HG03097 (cell line): ENCODE measurements around the gene SCAMP4.
A peak's percentile ranks its signal among the peaks of the same experiment; 100 is the strongest.

Source experiments
- ATAC-seq: cut with Tn5 transposase; IDR thresholded peaks from one replicate; pipeline ENCODE4 v1.9.1; 2021; ENCODE audit not compliant: unreplicated experiment, low FRiP score

The SCAMP4 gene

DNA sequence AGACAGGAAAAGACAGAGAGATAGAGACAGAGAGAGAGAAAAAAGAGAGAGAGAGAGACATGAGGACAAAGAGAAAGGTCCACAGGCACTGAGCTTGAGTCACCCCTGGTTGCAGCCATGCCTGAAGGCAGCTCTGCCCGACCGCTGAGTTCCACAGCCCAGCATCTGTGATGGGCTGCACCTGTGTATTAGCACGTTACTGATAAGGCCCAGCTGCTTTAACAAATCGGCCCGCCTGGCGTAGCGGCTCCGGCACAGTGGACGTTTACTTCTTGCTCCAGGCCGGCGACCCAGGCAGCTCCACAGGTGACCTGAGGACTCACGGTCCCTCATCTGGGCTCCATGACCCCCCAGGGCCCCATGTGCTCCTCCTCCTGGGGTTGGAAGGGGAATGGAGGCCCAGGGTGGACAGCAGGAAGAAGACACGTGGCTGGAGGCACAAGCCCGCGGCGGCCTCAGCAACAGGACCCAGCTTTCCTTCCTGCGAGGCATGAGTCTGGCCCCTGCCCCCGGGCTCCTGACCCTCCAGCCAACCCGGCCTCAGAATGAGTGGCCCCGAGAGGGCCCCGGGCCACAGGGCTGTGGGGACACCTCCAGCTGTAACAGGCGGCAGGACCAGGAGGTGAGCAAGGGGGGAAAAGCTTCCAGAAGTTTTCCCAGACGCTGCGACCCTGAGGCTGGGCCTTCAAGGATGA lies 31.9 kb downstream of the SCAMP4 start:
- no peak for ATAC-seq

DNA sequence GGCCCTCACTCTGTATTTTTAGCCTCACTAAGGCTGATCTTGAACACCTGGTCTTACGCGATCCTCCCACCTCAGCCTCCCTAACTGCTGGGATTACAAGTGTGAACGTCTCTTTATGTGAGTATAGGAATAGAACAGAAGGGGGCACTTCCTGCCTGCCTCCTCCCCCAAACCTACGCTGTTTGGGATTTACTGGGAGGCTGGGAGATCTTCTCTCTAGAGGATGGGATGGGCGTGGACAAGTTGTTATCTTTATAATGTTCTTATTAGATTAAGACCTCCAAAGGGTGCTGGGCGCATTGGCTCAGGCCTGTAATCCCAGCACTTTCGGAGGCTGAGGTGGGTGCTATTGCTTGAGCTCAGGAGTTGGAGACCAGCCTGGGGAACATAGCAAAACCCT lies 32.9 kb downstream of the SCAMP4 start:
- no peak for ATAC-seq

DNA sequence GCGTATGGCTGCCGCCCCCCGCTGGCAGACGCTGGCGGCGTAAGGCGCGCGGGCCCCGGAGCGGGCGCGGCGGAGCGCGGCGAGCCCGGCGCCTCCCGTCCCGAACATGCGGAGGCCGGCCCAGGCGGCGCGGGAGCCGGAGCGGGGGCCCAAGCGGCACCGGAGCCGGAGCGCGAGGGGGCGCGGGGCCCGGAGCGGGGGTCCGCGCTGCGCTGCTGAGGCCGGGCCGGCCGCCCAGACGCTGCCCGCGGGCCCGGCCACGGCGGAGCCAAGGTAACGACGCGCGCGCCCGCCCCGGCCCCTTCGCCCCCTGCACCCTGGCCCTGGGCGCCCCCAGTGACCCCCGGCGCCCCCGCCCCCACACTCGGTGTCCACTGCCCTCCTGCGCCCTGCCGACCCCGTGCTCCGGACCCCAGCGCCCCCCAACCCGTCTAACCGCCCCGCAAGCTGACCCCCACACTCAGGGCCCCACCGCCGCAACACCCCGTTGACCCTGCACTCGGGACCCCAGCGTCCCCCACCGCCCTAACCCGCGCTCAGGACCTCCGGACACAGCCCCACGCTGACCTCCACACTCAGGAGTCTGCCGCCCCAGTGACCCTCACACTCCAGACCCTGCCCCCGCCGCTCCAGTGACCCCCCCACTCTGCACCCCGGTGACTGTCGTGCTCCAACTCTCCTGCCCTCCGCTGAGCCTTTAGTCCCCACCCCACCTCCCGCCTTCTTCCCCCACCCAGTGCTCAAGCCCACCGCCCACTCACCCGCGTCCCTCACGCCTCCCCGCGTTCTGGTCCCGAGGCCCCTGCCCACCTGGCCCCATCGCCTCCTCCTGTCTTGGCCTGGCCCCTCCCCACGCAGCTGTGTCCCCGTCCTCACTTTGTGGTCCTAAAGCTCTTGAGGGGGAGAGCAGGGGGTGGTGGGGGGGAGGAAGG lies 36.2 kb downstream of the SCAMP4 start, which contains the start of gene CSNK1G2:
Gene CSNK1G2 (plus strand): TSS at position 27 of the 932 bp plus-strand sequence. CDS start 28,601 bp downstream, outside the sequence.
- peak; percentile 54 for ATAC-seq

DNA sequence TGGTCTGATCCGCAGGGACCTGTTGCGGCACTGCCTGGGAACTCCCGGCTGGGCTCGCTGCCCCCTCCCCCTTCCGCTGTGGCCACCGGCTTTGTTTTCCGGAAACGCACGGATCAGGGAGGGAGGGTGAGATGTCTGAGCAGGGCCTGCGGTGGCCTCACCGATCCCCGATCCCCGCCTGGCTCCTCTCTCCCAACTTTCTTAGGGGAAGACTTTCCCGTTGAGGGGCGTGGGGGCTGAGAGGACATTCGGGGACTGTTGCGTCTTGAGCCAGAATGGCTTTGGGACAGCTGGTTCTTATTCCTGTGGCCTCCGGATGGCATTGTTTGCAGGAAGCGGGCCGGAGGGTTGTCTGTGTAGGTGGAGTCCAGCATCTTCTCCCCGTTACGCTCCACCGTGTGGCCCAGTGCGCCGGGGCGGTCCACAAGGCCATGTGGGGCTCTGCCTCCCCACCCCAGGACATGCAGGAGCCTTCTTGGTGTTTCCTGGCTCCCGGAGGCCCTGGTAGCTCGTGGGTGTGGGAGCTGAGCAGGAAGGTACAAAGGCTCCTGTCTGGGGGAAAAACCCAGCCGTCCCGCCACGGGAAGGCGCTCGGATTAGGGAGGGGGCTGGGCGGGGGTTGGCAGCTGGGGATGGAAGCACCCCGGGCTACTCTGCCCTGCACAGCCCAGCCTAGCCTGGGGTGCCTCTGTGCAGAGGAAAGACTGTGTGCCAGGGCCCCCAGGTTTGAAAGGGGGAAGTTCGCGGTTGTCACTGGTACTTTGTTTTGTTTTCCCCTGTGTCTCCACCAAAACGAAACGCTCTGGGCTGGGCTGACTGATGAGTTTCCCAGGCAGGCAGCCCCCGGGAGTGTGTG lies 37.1 kb downstream of the SCAMP4 start:
- no peak for ATAC-seq

DNA sequence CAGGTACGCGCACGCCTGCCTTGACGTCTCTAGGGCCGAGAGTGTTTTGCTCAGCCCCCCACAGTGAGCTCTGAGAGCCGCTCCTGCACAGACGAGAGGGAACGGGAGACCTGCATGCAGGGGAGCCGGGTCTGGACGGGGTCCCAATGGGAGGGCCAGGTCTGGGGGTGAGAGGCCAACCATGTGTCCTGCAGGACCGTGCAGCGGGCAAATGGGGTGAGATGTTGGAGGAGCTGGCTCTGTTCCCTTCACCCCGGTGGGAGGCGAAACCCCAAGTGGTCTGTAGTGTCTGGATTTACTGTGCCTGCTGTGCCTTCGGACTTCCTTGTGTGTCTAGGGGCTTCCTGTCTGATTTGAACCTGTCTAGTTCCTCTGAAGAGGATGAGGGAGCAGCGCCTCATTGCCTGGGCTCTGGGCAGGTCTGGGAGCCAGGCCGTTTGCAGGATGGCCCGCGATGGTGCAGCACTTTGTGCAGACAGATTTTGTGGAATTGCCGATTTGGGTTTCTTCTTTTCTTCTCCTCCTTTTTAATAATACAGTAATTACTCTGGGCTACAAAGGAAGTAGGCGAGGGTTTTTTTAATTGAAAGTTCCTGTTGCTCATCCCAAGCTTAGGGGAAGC lies 37.8 kb downstream of the SCAMP4 start:
- ATAC-seq = no peak

DNA sequence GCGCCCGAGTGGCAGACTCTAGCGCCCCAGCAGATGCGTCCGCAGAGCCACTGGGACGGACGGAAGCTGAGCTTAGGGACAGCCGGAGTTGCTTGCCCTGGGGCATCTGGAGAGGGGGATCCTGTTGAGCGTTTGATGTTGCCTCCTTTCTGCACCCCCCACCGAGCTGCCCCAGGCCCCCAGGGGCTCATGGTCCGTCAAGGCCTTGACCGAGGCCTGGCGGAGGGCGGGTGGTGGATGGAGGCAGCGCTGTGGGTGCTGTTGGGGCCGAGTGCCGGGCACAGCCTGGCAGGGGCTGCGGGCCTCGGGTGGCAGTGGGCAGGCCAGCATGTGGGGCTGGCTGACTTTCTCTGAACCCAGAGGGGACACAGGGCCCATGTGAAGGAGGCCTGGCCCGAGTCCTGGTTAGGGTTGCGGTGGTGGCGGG lies 38.5 kb downstream of the SCAMP4 start:
- ATAC-seq = no peak

DNA sequence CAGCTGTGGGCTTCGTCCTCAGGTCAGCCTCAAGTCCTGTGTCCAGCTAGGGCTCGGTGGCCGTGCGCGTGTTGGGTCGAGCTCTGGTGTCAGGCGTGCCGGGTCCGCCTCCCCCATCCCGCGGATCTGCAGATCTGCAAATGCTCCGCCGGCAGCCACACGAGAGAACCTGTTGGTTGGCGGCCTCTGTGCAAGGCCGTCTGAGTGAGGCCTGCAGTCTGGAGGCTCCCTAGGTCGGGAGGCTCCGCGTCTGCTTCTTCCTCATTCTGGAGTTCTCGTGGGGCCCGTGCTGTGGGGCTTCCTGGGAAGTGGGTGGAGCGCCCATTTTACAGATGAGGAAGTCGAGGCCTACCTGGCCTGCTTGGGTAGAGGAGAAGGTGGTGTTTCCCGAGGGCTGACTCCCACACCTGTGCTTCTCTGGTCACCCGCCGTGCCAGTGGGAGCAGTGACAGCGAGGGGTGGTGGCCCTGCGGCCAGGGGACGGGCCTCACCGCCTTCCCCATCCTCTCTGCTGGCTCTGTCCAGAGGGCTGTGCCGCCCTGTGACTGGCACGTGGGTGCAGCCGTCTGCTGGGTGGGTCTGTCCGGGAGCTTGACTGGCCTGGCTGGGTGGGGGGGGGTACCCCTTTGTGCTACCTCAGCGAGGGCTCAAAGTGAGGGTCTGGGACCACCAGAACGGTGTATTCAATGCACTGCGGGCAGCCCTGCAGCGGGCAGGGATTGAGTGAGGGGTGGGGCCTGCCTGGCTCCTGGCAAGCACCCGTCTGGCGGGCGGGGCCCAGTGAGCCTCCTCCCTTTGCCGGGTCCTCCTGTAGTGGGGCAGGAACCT lies 39.1 kb downstream of the SCAMP4 start:
- ATAC-seq = no peak

DNA sequence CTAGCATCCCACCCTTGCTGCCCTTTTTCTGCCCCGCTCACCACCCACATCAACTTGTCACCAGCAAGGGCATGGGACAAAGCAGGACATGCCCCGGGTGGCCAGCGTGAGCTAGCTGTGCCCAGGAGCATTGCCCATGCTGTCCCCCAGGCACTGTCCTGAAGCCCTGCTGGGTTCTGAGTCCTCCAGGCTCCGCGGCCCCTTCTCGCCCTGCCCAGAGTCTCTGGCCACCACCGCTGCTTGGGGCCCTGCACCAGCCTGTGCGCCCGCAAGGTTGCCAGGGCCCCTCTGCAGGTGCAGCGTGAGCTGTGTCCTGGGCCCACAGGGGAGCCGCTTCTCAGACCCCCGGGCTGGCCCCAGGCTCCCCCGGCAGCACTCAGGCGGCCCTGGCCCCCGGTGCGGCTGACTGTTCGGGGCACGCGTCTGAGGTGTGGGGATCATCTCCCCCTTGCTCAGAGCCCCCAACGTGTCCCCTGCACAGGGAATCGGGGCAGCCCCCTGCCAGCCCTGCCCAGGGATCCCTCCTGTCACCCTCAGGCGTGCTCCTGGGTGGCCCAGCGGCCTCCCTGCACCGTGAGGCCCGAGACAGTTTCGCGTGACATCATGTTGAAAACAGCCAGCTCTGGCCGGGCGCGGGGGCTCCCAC lies 39.8 kb downstream of the SCAMP4 start:
- no peak for ATAC-seq

DNA sequence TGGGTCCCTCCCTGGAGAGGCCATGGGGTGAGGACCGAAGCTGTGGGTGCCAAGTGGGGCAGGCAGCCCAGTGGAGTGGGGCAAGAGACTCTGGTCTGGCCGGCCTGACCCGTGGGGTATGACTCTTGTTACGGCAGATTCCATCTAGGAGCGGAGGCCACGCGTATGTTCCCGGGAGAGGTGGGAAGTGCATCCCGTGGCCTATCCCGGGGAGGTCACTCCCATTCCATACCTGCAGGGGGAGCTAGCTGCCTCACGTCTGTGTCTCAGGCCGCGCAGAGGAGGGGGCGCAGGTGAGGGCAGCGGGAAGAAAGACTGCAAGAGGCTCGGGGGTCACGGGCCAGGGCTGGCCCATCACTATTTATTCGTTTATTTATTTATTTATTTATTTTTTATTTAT lies 40.7 kb downstream of the SCAMP4 start:
- ATAC-seq = no peak

DNA sequence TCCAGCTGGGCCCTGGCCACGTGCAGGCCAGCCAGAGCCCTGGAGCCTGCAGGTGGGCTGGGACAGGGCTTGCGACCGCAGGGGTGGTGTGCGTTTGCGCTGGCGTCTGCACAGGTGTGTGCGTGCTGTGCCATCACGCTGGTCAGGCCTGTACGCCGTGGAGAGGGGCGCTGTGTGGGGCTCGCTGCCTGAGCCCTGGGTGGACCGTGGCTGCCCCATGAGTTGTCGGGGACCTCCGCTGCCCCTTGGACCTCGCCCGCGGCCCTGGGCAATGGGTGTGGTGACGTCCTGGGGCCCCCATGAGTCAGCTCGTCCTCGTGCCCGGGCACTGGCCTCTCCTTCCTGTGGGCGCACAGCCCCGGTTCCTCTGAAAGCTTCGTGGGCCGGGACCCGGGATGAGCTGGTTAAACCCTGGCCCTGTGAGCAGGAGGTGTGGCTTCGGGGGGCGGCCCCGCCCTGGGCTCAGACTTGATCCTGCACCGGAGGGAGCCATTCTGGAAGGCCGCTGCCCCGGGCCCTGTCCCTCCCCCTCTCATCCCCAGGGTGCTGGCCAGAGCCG lies 42.5 kb downstream of the SCAMP4 start:
- ATAC-seq = no peak

DNA sequence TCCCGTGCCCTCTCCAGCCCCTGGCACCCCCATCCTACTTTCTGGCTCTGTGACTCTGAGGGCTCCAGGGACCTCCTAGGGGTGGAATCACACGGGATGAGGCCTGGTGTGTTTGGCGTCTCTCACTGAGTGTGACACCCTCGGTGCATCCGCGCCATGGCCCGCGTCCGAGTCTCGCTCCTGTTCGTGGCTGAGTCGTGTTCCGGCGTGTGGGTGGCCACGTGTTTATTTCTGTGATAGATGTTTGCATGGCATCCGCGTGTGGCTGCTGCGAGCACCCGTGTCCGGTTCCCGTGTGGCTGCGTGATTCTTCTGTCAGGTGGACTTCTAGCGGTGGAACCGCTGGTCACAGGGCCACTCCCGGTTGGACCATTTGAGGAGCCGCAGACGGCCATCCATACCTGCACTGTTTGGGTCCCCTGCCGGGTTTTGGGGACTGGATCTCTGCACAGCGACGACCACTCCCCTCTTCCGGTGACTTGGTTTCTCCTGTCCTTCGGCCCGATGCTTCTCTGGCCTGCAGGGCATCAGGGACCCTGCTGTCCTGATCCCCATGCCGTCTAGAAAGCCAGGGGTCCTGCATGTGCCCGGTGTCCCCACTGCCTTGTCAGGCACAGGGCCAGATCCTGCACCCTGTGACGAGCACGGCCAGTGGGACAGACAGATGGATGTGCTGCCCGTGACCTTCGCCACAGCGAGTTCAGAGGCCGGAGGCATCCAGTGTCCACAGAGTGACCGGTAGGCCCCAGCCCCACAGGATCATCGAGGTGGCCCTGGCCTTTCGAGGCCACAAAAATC lies 44.3 kb downstream of the SCAMP4 start:
- ATAC-seq = no peak

DNA sequence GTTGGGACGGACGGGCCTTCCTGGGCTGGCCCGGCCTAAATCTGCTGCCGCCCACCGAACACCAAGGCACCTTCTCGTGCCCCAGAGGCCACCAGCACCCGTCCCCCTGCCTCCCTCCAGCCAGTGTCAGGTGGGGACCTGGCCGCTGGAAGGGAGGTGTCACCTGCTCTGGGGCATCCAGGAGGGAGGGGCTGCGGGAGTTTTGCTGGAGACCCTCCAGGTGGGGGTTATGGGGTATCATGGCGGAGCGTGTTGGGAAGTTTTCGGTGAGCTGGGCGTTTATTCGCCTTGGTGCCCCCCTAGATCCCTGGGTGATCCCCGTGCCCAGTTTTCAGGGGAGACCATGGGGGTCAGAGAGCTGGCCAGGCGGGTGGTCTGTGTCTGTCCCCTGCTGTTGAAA lies 45.4 kb downstream of the SCAMP4 start:
- ATAC-seq = no peak

DNA sequence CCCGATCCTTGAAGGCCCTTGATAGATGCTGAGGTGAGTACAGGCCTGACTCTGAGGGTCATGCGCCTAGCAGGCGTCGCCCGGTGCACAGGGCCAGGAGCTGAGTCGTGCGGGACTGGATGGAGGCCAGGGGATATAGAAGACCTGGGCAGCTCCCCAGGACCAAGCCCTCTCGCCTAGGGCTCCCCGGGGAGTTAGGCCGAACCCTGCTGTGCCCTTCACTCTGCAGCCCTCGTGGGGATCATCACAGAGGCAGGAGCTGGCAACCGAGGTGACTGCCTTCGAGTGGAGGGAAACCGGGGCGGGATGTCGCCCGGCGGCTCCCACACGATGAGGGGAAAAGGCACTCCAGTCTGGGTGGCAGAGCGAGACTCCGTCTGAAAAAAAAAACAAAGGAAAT lies 47.4 kb downstream of the SCAMP4 start:
- no peak for ATAC-seq

DNA sequence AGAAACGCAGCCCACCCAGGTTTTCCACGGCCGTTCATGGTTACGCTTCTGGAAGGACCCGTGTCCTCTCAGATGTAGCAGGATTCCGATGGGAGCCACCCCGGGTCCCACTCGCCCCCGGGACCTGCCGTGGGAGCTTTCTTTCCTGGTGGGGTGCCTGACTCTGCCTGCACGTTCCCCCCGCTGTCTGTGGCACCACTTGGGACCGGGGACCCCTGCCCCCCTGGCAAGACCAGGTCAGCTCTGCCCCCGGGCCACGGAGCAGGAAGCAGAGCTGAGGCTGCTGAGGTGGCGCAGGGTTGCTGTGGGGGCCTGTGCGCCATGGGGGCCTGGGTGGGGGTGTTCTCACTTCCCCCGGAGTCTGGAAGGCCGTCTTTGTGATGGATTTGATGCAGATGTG lies 47.8 kb downstream of the SCAMP4 start:
- ATAC-seq = no peak

DNA sequence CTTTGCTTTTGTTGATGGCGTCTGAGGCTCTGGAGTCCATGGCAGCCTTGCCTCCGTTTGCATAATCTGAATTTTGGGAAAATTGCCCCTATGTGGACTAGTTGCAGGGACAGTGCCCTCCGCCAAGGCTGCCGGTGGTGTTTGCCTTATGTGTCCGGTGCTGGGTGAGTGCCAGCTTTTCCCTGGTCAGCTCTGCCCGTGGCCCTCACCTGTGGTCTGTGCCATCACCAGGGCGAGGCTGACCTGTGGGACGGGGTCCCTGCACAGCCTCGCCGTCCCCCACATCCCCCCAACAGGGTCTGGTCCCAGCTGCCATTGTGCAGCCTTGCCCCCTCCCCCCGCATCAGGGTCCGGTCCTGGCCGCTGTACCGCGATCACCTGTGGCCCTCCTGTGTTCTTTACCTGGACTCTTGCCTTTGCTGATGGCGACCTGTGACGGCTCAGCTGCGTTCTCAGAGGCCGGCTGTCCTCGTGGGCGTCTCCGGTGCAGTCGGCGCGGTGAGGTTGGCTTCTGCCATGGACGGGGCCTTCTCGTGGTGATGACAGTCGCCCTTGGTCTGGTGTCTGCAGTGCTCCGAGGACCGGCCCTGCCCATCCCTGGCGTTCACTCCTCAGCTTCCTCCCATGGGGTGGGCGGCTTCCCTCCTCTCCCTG lies 48.4 kb downstream of the SCAMP4 start:
- ATAC-seq = no peak

DNA sequence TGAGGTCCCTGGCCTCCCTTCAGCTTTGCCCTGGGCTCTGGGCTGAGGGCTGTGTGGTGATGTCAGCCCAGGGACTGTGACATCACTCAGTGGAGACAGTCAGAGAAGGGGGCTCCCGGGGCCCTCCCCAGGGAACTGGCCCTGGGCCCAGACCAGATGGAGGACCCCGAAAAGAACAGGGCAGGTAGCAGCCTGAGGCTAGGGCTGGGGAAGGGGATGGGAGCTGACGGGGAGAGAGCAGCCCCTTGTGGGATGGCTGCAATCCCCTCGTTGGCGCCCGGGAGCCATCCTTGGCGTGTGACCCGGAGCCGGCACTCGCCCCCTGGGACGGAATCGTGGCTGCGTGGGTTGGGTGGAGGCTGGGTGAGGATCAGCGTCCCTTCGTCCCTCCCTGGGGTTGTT lies 49.3 kb downstream of the SCAMP4 start:
- no peak for ATAC-seq
